Activated CD8-positive, alpha-beta memory T cell treated with anti-CD3 and anti-CD28 coated beads, Interleukin-2, amount 50 U/mL, for 24 hours (primary cell): ENCODE data around the gene WFIKKN1.
"Not testable (repeated sequence)": the region's sequence is repeated elsewhere in the genome, so short reads cannot be mapped to it uniquely, and the experiment has no call there.

Experiments
- DNase-seq: peaks from one replicate; pipeline ENCODE4 v3.0.0-alpha.2; 2020; ENCODE audit errors: extremely low read depth

The WFIKKN1 gene

DNA sequence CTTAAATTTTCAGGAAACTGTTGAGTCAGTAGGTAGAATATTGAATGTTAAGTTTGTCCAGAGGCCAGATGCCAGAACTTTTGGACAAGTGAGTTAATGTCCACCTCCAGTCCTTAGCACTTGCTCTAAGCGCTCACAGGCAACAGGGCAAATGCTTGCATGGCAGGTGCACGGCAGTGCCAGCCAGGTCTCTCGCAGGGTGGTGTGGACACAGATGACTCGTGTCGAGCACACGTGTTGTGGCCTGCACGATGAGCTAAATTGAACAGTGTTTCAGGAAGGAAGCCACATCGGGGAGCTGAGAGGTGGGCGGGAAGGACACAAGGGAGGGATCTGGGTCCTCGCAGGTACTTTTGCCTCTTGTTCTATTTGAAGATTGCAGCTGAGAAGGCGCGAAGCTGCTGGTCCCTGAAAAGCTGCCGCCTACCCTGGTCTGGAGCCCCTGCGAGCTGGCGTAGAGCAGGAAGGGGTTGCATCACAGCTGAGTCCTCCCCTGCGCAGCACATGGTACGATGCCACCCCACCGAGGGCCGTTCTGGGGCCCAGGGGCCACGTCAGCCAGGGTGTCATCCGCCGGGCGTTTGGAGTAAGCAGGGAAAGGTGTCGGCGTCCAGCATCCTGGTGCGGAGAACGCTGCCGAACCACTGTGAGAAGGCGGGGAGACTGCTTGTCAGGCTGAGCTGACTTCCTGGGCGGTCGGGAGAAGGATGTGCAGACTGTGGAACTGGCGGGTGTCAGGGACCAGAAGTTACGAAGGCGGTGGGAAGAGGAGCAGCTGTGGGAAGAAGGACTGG lies 34.6 kb upstream of the WFIKKN1 start:
- no peak for DNase-seq

DNA sequence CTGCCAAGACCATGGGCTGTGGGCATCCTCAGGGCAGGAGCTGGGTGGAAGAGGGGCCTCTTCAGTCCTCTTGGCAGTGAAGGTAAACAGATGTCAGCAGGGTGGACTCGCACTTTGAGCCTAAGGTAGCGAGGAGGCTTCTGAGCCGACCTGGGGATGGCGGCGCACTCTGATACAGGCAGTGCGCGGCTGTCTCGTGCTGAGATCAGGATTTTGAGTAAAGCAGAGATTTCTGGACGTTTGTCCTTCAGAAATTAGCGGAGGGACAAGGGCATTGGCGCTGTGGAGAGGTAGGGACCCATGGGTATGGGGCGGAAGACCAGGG lies 34.1 kb upstream of the WFIKKN1 start:
- no peak for DNase-seq

GRCh38 chr16:597655-598054 lies 33.1 kb upstream of the WFIKKN1 start:
- DNase-seq, result not testable (repeated sequence)

- no peak for DNase-seq
Measured at GRCh38 chr16:598823-599739, 31.7 kb upstream of the WFIKKN1 start.

DNA sequence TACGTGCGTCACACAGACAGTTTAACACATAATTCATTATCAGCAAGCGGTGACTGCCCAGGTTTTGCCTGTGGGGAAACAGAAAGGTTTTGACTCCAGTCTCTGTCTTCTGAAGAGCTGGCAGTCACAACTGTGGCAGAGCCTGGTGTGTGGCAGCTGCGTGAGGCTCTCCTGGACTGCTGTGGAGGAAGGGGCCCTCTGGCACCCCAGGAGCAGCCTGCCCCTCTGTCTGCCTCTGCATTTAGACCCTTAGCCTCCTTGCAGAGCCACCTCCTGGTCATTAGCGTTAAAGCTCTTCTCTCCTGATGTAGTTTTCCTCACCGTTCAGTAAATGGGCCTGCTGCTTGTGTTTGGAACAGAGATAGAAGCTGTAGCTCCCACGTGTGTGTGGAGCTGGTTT lies 30.0 kb upstream of the WFIKKN1 start:
- no peak for DNase-seq

DNA sequence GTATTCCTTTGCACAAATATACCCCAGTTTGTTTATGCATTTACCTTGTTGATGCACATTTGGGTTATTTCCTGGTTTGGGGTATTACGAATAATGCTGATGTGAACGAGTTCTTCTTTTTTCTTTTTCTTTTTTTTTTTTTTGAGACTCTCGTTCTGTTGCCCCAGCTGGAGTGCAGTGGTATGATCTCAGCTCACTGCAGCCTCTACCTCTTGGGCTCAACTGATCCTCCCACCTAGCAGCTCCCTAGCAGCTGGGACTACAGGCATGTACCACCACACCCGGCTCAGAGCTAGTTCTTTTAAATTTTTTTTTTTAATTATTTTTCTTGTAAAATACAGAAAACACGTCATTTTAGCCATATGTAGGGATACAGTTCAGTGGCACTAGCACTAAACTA lies 26.9 kb upstream of the WFIKKN1 start:
- no peak for DNase-seq

DNA sequence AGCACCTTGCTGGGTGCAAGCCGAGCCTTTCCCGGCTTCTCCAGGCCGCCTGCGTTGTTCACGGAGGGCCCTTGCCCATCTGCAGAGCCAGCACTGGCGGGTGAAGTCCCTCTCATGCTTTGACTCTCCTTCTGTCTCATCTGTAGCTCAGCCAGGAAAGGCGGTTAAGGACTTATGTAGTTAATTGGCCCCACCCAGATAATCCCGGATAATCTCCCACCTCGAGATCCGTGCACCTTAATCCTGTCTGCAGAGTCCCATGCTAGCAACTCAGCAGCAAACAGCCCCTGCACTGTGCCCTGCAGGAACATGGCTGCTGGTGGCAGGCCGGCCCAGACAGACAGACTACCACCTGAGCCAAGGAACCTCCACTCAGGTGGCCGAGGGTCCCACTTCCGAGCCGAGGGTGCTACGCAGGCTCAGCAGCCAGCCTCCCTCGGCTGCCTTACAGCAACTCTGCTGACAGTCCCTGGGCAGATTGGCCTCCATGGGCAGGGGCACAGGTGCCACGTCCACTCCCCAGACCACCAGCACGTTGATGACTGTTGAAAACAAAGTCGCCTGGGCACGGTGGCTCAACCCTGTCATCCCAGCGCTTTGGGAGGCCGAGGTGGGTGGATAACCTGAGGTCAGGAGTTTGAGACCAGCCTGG lies 24.0 kb upstream of the WFIKKN1 start:
- DNase-seq, result no peak

DNA sequence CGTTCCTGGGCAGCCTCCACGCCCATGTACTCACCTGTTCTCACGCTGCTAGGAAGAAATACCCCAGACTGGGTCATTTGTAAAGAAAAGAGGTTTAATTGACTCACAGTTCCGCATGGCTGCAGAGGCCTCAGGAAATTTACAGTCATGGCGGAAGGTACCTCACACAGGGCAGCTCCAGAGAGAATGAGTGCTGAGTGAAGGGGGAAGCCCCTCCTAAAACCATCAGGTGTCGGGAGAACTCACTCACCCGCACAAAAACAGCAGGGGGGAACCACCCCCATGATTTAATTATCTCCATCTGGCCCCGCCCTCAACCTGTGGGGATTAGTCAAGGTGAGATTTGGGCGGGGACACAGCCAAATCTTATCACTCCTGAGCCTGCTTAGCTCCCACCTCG lies 22.8 kb upstream of the WFIKKN1 start:
- DNase-seq, result no peak

DNA sequence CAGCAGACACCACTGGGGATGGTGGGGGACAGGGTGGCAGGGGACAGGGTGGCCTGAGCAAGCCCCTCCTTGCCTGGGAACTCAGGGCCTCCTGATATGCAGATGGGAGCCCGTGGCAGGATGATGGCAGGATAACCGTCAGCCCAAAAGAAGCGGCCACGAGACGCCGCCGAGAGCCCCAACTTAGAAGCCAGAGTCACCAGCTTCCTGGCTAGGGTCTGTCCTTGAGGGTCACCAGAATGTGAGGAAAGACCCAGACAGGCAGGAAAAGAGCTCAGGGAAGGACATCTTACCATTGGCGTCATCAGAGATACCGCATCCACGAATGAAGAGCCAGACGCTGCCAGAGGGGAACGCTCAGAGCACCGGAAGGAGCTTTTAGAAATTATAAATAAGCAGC lies 21.5 kb upstream of the WFIKKN1 start:
- no peak for DNase-seq

GRCh38 chr16:609984-610383 lies 20.8 kb upstream of the WFIKKN1 start:
- no peak for DNase-seq

- no peak for DNase-seq
Measured at GRCh38 chr16:610513-611381, 20.0 kb upstream of the WFIKKN1 start.

DNA sequence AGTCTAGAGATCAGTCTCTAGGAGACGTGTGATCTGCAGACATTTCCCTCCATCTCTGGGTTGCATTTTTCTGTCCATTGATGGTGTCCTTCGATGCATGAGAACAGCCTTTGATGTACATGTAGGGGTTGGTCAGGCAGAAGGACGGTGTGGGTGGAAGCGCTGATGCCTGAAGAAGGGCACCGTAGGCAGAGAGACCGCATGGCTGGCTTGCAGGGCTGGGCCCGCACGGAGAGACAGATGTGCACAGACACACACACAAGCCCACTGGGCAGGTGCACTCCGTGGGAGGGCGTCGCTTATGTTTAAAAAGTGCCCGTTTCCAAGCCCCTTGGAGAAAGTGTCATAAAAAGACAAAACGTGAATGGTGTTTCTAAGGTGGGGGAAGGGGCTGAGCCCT lies 15.7 kb upstream of the WFIKKN1 start:
- DNase-seq, result no peak

DNA sequence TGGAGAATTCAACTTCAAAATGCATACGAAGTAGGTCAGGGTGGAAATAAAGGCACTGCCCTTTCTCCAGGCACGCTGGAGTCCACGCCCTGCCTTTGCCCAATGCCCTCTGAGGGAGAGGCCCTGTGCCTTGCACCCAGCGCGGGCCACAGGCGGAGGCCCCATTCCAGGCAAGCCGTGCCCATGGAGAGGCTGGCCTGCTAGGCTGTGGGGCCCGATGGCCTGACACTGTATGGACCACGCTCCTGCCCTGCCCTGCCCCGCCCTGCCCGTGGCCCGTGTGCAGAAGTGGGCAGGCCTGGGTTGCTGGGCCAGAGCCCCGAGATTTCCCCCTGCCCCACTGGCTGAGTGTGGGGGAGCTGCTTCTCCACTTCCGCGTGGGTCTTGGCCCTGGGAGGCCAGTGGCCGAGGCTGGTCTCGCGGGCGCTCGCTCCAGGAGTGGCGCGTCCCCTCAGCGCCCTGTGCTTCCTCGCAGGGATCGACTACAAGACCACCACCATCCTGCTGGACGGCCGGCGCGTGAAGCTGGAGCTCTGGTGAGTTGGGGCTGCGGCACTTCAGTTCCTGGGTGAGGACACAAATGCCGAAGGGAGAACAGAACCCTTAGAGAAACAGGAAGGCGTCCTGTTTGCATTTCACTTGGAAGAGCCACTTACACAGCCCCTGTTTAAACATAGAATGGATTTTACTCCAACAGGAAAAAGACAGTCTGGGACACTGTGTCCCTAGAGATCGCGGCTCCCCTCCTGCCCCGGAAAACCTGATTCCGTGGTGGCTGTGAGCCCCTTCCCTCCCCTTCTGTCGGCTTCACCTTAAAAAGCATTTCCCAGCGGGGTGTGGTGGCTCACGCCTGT lies 13.8 kb upstream of the WFIKKN1 start:
- no peak for DNase-seq

DNA sequence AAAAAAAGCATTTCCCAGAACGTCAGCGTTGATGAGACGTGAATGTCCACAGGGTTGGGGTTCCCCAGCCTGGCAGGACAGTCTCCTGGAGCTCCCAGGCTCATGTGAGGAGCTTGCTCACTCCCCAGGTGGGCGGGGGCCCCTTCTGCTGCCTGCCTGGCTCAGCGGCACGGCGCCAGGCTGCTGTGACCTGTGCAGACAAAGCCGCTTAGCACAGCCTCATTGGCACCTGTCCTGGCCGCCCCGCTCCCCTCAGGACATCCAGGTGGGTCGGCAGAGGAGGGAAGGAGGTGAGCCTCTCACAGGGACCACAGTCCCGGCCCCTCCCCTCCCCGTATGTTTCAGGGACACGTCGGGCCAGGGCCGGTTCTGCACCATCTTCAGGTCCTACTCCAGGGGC lies 12.9 kb upstream of the WFIKKN1 start:
- DNase-seq, result no peak

DNA sequence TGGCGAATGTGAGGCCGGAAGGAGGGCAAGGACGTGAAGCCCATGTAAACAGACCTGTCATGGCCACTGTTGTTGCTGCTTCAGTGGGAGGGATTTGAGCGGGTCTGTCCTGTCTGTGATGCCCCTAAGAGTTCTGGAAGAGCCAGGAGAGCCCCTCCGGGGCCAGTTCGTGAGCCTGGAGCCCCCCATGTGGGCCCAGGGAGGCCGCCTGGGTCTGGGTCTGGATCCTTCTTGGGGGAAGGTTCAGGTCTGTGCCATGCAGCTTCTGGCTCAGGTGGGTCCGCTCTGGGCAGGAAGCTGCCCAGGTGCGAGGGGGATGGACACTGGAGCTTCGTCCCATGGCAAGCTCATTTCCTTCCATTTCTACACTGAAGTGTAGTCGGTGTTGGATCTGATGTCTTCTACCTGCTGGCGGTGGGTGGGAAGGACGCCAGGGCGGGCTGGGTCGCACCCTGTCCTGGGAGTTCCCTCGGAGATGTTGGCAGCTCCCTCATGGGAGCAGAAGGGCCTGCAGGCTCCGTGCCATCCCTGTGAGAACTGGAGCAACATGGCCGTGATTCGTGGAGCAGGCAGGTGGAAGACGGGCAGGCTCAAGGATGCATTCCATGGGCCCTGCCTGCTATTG lies 11.2 kb upstream of the WFIKKN1 start:
- no peak for DNase-seq

DNA sequence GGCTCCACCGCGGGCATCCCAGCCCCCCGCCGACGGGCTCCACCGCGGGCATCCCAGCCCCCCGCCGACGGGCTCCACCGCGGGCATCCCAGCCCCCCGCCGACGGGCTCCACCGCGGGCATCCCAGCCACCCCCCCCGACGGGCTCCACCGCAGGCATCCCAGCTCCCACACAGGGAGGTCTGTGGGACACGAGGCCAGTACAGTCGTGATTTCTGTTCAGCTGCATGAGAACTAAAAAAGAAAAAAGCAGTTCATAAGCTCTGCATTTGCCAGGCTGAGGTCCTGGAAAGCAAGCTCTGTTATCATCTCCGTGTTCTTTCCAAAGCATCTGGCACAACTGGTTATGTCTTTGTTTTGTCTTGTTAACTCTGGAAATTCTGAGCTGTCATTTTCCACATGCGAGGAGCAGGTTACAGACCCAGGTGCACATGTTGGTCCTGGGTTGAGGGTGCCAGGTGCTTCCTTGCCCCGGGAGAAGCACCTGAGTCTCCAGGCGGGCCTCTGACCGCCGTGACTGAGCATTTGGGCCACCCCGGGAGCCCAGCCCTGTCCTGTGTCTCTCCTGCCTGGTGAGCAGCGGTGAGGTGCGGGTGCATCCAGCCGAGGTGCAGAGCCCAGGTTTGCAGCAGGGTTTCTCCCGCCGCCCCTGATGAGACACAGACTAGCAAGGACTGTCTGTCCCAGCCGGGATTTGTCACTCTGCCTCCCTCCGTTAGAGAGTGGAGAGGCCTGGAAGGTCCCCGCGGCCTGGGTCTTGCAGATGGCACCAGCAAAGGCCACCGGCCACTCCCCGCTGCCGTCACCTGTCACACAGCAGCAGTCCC lies 9.9 kb upstream of the WFIKKN1 start:
- no peak for DNase-seq

- no peak for DNase-seq
Measured at GRCh38 chr16:621526-622105, 9.2 kb upstream of the WFIKKN1 start.

- no peak for DNase-seq
Measured at GRCh38 chr16:622920-623280, 7.9 kb upstream of the WFIKKN1 start.

DNA sequence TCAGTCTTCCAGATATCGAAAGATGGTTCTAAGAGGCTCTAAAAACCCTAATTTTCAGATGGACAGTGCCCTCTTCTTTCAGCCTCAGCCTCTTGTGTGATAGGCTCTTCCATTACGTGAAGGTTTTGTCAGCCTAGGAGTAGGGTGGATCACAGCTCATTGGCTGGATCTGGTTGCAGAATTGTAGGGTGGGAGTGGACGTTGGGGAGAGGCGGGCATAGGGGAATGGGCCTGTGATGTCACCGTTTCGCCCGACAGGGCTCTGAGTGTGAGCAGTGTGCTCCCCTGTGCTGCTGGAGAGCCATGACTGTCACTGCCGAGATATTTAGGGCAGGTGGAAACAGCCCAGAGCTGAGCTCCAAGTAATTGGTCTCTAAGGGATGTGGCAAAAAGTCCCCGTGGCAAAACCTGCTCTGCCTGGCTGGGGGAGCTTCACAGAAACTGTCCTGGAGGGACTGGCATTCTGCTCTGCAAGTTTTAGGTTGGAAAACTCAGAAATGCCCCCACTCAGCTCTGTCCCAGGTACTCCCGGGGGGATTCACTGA lies 6.2 kb upstream of the WFIKKN1 start:
- DNase-seq, result no peak
